PFSK-1 (cell line): ENCODE results near the gene FAM237A.

ENCODE experiments used
- FOXP2 ChIP-seq: optimal IDR thresholded peaks from 2 replicates; pipeline ENCODE3; 2011; ENCODE audit warnings: borderline replicate concordance, control low read depth, inconsistent platforms; ENCODE audit not compliant: insufficient read depth; ENCODE audit errors: extremely low read length, extremely low read depth
- POLR2AphosphoS5 ChIP-seq: IDR thresholded peaks from 2 replicates; pipeline ENCODE4 v1.6.1; 2012; ENCODE audit warnings: low read depth, mild to moderate bottlenecking, control low read depth, low read length, moderate library complexity
- SIN3A ChIP-seq: IDR thresholded peaks from 2 replicates; pipeline ENCODE4 v1.6.1; 2012; ENCODE audit warnings: mild to moderate bottlenecking, low read length, moderate library complexity, borderline replicate concordance; ENCODE audit not compliant: insufficient read depth
- TAF1 ChIP-seq: IDR thresholded peaks from 2 replicates; pipeline ENCODE4 v1.6.1; 2012; ENCODE audit warnings: low read length, control low read depth, borderline replicate concordance; ENCODE audit not compliant: insufficient read depth

GRCh38 chr2:206639636-206640035, 2.7 kb upstream of the FAM237A start:
- TF ChIP-seq POLR2AphosphoS5 (no peak), FOXP2 (no peak), TAF1 (no peak), SIN3A (no peak)
